Measurements from ENCODE around the gene MASP2.
"Not testable (repeated sequence)": the region's sequence is repeated elsewhere in the genome, so short reads cannot be mapped to it uniquely, and the experiment has no call there.

MASP2 gene

DNA sequence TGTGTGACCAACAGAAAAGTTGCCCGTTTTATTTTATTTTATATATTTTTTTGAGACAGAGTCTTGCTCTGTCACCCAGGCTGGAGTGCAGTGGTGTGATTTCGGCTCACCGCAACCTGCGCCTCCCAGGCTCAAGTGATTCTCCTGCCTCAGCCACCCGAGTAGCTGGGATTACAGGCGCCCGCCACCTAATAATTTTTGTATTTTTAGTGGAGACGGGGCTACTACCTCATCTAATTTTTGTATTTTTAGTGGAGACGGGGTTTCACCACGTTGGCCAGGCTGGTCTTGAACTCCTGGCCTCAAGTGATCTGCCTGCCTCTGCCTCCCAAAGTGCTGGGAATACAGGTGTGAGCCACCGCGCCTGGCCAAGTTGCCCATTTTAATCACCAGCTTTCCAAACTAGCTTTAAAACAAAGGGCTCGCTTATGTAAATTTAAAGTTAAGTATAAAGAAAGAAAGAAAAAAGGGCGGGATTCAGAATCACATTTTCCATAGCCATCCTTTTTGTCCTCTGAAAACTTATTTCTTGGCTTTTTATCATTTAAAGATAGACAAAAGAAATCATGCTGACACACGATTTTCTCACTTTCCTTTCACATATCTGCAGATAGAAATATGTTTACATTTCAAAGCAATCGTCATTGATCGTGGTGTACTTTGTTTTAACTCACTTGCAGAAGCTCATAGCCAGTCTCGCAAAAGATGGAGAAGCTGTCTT is 9.9 kb downstream of the MASP2 start:
- DNase-seq: not testable (repeated sequence)

- DNase-seq: no peak
Observed at GRCh38 chr1:11031624-11032262, 15.3 kb downstream of the MASP2 start.

GRCh38 chr1:11030865-11031264 is 16.2 kb downstream of the MASP2 start:
- DNase-seq: no peak

DNA sequence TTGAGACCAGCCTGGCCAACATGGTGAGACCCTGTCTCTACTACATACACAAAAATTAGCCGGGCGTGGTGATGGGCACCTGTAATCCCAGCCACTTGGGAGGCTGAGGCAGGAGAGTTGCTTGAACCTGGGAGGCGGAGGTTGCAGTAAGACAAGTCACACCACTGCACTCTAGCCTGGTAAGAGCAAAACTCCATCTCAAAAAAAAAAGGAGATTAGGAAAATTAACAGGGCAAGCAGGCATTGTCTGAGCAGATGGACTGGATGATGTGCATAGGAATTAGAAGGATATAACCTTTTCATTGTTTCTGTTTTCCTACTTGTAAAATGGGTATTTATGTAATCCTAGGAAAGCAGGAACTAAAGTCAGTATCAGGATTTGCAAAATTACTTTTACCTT is 19.0 kb downstream of the MASP2 start:
- DNase-seq: no peak

GRCh38 chr1:11027316-11027715 is 19.7 kb downstream of the MASP2 start:
- DNase-seq: no peak

DNA sequence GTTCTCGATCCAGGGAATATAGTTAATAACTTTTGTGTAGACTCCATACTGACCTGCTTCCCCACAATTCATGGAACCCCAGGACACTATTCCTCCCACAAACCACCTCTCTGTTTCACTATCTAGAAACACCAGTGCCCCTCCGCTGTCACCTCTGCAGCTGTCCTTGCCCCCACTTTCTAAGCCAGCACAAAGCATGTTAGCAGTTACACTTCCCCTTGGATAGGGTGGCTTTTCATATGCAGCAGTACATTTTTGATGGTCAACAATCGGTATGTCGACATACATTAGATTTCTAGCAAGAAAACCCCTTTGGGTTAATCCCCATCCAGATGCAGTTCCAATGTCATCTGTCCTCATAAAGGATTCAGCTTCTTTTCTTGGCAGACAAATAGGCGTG is 20.1 kb downstream of the MASP2 start:
- no peak for DNase-seq

DNA sequence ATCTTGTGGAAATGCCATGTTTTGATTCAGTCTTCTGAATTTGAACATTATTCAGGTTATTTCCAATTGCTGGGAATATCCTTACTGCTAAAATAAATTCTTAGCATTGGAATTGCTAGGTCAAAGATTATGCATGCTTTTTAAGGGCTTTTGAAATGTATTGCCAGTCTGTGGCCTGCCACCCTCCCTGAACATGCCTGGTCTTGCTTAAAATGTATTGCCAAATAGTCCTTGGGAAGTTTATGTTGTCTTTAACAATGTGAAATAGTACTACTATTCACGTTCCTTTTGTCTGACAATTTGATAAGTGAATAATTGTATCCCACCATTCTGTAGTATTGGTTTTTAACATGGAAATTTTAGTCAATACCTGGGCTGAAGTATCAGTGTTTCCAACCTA is 21.0 kb downstream of the MASP2 start:
- no peak for DNase-seq

GRCh38 chr1:11025618-11026017 is 21.4 kb downstream of the MASP2 start:
- DNase-seq: no peak

- DNase-seq: no peak
Observed at GRCh38 chr1:11024874-11025203, 22.2 kb downstream of the MASP2 start.

DNA sequence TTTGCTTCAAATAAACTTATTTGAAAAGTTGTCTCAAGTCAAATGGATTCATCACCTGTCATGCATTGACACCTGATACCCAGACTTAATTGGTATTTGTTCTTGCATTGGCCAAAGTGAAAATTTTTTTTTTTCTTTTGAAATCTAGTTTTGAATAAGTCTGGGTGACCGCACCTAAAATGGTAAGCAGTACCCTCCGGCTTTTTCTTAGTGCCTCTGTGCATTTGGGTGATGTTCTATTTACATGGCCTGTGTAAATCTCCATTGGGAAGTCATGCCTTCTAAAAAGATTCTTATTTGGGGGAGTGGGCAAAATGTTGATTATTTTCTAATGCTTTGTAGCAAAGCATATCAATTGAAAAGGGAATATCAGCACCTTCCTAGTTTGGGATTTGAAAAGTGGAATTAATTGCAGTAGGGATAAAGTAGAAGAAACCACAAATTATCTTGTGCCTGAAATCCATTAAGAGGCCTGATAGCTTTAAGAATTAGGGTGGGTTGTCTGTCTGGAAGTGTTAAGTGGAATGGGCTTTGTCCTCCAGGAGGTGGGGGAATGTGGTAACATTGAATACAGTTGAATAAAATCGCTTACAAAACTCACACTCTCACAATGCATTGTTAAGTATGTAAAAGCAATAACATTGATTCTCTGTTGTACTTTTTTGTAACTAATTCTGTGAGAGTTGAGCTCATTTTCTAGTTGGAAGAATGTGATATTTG is 22.7 kb downstream of the MASP2 start:
- DNase-seq: no peak

GRCh38 chr1:11023201-11023600 is 23.8 kb downstream of the MASP2 start:
- DNase-seq: no peak

DNA sequence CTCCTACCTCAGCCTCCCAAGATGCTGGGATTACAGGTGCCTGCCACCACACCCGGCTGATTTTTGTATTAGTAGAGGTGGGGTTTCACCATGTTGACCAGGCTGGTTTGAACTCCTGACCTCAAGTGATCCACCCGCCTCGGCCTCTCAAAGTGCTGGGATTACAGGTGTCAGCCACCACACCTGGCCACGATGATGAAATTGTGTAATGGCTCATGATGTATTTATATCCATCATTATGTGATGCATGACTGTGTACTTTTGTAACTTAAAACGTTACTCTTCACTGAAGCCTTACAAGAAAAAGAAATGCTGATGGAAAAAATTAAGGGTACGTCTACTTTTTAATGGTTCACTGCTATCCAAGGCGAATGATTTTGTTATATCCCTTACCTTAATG is 27.1 kb downstream of the MASP2 start:
- DNase-seq: no peak

DNA sequence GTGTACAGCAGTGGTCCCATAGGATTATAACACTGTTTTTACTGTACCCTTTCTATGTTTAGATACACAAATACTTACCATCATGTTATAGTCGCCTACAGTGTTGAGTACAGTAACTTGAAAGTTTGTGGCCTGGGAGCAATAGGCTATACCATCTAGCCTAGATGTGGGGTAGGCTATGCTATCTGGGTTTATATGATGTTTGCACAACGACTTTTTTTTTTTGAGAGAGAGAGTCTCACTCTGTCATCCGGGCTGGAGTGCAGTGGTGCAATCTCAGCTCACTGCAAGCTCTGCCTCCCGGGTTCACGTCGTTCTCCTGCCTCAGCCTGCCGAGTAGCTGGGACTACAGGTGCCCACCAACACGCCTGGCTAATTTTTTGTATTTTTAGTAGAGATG is 27.7 kb downstream of the MASP2 start:
- not testable (repeated sequence) for DNase-seq

DNA sequence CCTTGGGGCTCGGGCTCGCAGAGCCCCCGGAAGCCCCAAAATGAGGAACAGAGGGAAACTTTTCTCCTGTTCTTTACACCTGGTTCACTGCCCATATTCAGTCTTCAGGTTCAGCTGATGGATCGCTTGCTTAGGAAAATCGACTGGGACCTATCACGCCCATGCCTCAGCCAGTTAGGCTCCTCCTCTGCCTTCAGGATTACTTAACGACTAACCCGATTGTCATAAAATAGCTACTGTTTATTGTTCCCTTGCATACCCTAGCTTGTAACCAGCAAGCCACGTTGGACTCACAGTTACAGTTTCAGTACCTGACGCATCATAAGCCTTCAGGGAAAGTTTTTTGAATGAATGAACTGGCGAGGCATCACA is 33.9 kb downstream of the MASP2 start:
- DNase-seq: no peak

DNA sequence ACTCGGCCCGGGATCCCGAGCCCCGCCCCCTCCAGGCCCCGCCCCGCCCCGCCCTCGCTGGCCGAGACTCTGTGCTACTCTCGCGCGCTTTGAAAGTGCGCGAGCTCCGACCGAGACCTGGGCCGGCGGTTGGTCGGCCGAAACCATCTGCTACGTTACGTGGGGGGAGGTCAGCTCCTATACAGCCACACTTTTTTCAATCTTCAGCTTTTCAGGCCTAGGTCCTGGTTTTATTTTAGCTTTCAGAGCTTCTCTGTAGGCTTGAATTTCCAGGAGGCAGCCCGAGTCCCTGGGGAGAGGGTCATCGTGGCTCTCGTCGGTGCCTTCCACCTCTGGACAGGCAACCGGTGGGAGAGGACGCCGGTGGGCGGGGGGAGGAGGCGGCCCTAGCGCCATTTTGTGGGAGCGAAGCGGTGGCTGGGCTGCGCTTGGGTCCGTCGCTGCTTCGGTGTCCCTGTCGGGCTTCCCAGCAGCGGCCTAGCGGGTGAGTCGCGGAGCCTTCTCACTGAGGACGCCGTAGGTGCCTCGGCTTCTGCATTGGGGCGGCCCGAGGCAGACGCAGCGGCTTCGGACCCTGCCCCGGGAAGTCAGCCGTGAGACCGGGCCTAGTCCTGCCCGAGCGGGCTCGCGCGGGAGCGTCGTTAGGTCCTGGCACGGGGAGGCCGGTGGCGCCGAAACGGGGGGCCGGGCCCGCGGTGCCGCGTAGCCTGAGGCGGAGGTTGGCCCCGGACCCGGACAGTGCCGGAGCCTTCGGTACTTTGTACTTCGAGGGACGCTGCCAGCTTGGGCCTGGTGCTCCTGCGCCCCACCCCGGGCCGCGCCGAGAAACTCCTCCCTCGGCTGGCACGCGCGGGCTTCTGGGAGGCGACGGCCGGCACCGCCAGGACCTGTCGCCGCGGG is 34.5 kb downstream of the MASP2 start, which contains the start of gene TARDBP:
Gene TARDBP, plus strand, starts transcription at position 395 of the 900 bp plus-strand sequence. CDS start 1,074 bp downstream, outside the sequence.
- DNase-seq: peak; percentile 90

DNA sequence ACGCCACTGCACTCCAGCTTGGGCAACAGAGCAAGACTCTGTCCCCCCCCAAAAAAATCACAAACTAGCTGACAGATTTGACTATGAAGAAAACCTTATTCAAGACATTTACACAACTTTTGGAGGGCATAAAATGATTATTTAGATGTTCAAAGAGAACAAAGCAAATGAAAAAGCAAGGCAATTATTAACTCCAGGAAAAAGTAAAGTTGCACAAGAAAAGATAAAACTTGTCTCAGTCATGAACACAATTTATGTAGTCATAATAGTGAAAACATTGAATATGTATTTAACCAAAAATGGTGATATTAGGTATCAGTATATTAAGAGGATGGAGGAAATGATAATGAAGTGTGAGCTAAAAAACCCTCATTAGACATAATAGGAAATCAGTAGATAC is 46.5 kb downstream of the MASP2 start:
- DNase-seq: no peak

DNA sequence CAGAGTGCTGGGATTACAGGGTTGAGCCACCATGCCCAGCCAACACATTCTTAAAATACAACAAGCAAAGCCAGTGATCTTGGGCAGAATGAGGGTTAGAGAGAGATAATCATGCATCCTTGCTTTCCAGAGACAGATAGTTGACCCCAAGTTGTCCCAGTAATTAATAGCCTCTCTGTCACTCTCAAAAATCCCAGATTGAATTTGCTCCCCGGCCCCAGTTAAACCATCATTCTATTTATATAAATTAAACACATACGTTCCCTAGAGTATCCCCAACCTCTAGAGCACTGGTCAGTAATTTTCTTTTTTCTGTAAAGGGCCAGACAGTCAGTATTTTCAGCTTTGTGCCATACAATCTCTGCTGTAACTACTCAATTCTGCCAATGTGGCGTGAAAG is 50.9 kb downstream of the MASP2 start:
- DNase-seq: no peak

- DNase-seq: no peak
Observed at GRCh38 chr1:10992864-10993263, 54.2 kb downstream of the MASP2 start.

DNA sequence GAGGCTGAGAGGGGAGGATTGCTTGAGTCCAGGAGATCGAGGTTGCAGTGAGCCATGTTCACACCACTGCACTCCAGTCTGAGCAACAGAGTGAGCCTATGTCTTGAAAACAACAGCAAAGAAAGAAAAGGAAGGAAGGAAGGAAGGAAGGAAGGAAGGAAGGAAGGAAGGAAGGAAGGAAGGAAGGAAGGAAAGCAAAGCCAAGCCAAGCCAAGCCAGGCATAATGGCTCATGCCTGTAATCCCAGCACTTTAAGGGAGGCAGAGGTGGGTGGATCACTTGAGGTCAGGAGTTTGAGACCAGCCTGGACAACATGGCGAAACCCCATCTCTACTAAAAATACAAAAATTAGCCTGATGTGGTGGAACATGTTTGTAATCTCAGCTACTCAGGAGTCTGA is 55.0 kb downstream of the MASP2 start:
- DNase-seq: not testable (repeated sequence)

- DNase-seq: no peak
Observed at GRCh38 chr1:10990828-10991227, 56.2 kb downstream of the MASP2 start.

DNA sequence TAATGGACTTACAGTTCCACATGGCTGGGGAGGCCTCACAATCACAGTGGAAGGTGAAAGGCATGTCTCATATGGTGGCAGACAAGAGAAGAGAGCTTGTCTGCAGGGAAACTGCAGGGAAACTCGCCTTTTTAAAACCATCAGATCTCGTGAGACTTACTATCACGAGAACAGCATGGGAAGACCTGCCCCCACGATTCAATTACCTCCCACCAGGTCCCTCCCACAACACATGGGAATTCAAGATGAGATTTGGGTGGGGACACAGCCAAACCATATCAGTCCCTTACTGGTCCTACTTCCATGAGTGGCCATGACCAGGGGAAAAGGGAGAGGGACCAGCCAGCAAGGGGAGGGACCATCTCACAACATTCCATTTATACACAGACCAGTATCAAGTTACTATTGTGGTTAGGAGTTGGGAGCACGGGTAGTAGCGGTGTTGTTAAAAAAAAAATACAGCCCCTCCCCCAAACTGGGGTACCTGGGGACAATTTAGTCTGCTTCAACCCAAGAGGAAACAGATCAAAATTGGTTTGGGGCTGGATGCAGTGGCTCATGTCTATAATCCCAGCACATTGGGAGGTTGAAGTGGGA is 57.0 kb downstream of the MASP2 start:
- not testable (repeated sequence) for DNase-seq

DNA sequence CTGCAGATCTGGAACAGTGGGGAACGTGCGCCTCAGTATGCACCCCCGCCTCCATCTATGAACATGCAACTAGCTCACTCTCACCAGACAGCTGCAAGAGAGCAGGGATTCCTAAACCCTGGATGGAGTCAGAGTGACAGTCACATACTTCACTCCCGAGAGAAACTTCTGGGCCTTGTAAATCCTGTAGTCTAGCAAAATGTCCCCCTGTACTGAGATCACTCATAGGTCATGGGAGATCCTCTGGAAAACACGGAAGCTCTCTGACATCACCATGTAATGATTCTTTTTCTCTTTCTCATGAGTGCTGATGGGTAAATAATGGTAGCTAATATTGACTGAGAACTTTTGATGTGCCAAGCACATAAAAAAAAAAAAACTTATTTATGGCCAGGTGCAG is 57.9 kb downstream of the MASP2 start:
- no peak for DNase-seq
